ENCODE results near the gene ZNF766. TPM values are rescaled to one million over a fixed set of nuclear protein-coding genes. Genes with fewer than 3 reads are reported as not detected.
"Not testable (repeated sequence)": the region's sequence is repeated elsewhere in the genome, so short reads cannot be mapped to it uniquely, and the experiment has no call there.

ZNF766 gene
- total RNA-seq, 5 donors from 2014 or later (not counting 1 experiment from before 2014, with no cell fraction given), result 40.3 to 46.6 (median 42.0) TPM

DNA sequence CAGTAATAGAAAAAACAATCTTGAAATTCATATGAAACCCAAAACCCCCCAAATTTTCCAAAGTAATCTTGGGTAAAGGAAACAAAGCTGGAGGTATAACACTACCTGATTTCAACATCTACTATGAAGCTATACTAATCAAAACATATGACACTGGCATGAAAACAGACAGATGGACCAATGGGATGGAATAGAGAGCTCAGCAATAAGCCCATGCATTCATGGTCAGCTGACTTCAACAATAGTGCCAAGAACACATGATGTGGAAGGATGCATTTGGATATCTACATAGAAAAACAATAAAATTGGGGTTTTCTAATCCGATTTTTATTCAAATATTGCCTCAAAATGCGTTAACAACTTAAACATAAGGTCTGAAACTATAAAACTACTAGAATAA lies 32.2 kb upstream of the ZNF766 start:
- WGBS (ENCODE audit: insufficient coverage), result no CpG with 5 or more reads among the region's 2 CpGs
- H3K9me3 ChIP-seq, result no peaks in the 10 kb centered on the region
- no peak overlapping the region for H3K4me3 Mint-ChIP-seq
- H3K27me3 Mint-ChIP-seq, result no peaks in the 10 kb centered on the region
- H3K36me3 ChIP-seq (ENCODE audit: control insufficient read depth in 2 of 2, extremely low read depth in 1 of 2, insufficient read depth in 1 of 2, low read length in 1 of 2), result no peaks in the 10 kb centered on the region
- H3K27me3 ChIP-seq (replicated peaks in 1 of 2; ENCODE audit: control insufficient read depth in 2 of 2, extremely low read depth in 1 of 2, insufficient read depth in 2 of 2, low read length in 1 of 2), result no peaks in the 10 kb centered on the region
- H3K9me3 Mint-ChIP-seq, result no peaks in the 10 kb centered on the region
- H3K27ac ChIP-seq (ENCODE audit: low read length), result no peak overlapping the region
- CTCF ChIA-PET, result interaction anchor here in 1 of 2 donors (0.7 to 1.5 kb wide), 7 partner anchors 10 to 99 kb away, joined by 3 to 5 read pairs (median 5); partner anchors contain the start of genes PPP2R1A and ZNF616
- H3K4me3 ChIP-seq (ENCODE audit: control insufficient read depth in 1 of 2, extremely low read depth in 1 of 2, low read length in 1 of 2), result no peak overlapping the region
- peaks cover 0 to 2% (median 0%) of the 10 kb centered on the region in 3 donors for H3K4me1 Mint-ChIP-seq
- POLR2A ChIA-PET, result interaction anchor here in 1 of 2 donors (0.6 kb wide), 1 partner anchor 96 kb away, joined by 3 read pairs; no protein-coding TSS in a partner anchor
- no peak for ATAC-seq (replicated peaks in 1 of 4)
- no peaks in the 10 kb centered on the region for H3K4me1 ChIP-seq (ENCODE audit: control insufficient read depth in 1 of 2, extremely low read depth in 1 of 2, insufficient read depth in 2 of 2, low read length in 2 of 2)
- no peak overlapping the region for H3K27ac Mint-ChIP-seq
- H3K36me3 Mint-ChIP-seq, result no peaks in the 10 kb centered on the region
- DNase-seq, result no peak

- ChIA-PET POLR2A (no interaction called here), CTCF (interaction anchor here in 1 of 2 donors (0.7 to 1.5 kb wide), 7 partner anchors 11 to 100 kb away, joined by 3 to 5 read pairs (median 5); partner anchors contain the start of genes PPP2R1A and ZNF616)
- H3K27me3 Mint-ChIP-seq, result no peaks in the 10 kb centered on the region
- Histone ChIP-seq H3K9me3 (no peaks in the 10 kb centered on the region), H3K27ac (ENCODE audit: low read length) (no peak overlapping the region), H3K4me3 (ENCODE audit: control insufficient read depth in 1 of 2, extremely low read depth in 1 of 2, low read length in 1 of 2) (no peak overlapping the region), H3K27me3 (replicated peaks in 1 of 2; ENCODE audit: control insufficient read depth in 2 of 2, extremely low read depth in 1 of 2, insufficient read depth in 2 of 2, low read length in 1 of 2) (no peaks in the 10 kb centered on the region), H3K36me3 (ENCODE audit: control insufficient read depth in 2 of 2, extremely low read depth in 1 of 2, insufficient read depth in 1 of 2, low read length in 1 of 2) (no peaks in the 10 kb centered on the region), H3K4me1 (ENCODE audit: control insufficient read depth in 1 of 2, extremely low read depth in 1 of 2, insufficient read depth in 2 of 2, low read length in 2 of 2) (no peaks in the 10 kb centered on the region)
- ATAC-seq (replicated peaks in 1 of 4), result peak; percentile 44 to 66 (median 62)
- no peak overlapping the region for H3K27ac Mint-ChIP-seq
- H3K4me1 Mint-ChIP-seq, result peaks cover 0 to 2% (median 0%) of the 10 kb centered on the region in 3 donors
- no peak overlapping the region for H3K4me3 Mint-ChIP-seq
- WGBS (ENCODE audit: insufficient coverage), result 31% methylated on average over 2 of the region's 8 CpGs
- H3K9me3 Mint-ChIP-seq, result no peaks in the 10 kb centered on the region
- H3K36me3 Mint-ChIP-seq, result no peaks in the 10 kb centered on the region
- DNase-seq, result peak in 34 of 35 experiments; percentile 9 to 76 (median 35)
Observed at GRCh38 chr19:52237771-52238400, 31.5 kb upstream of the ZNF766 start.

DNA sequence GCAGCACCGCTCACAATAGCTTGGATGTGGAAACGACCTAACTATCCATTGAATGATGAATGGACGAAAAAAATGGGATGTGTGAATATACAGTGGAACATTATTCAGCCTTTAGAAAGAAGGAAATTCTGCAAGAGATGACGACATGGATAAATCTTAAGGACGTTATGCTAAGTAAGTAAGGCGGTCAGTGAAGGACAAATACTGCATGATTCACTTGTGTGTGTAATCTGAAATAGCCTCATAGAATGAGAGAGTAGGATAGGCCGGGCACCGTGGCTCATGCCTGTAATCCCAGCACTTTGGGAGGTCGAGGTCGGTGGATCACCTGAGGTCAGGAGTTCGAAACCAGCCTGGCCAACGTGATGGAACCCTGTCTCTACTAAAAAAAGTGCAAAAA lies 25.4 kb upstream of the ZNF766 start:
- POLR2A ChIA-PET, result no interaction called here
- DNase-seq, result no peak
- CTCF ChIA-PET, result no interaction called here
- no peaks in the 10 kb centered on the region for H3K36me3 Mint-ChIP-seq
- Histone ChIP-seq H3K27me3 (replicated peaks in 1 of 2; ENCODE audit: control insufficient read depth in 2 of 2, extremely low read depth in 1 of 2, insufficient read depth in 2 of 2, low read length in 1 of 2) (no peaks in the 10 kb centered on the region), H3K36me3 (ENCODE audit: control insufficient read depth in 2 of 2, extremely low read depth in 1 of 2, insufficient read depth in 1 of 2, low read length in 1 of 2) (no peaks in the 10 kb centered on the region), H3K4me1 (ENCODE audit: control insufficient read depth in 1 of 2, extremely low read depth in 1 of 2, insufficient read depth in 2 of 2, low read length in 2 of 2) (no peaks in the 10 kb centered on the region), H3K4me3 (ENCODE audit: control insufficient read depth in 1 of 2, extremely low read depth in 1 of 2, low read length in 1 of 2) (no peak overlapping the region), H3K9me3 (no peaks in the 10 kb centered on the region), H3K27ac (ENCODE audit: low read length) (no peak overlapping the region)
- no peak overlapping the region for H3K27ac Mint-ChIP-seq
- no peak for ATAC-seq (replicated peaks in 1 of 4)
- H3K9me3 Mint-ChIP-seq, result no peaks in the 10 kb centered on the region
- H3K27me3 Mint-ChIP-seq, result no peaks in the 10 kb centered on the region
- 88% methylated on average over 10 of the region's 12 CpGs for WGBS (ENCODE audit: insufficient coverage)
- no peak overlapping the region for H3K4me3 Mint-ChIP-seq
- H3K4me1 Mint-ChIP-seq, result no peaks in the 10 kb centered on the region

DNA sequence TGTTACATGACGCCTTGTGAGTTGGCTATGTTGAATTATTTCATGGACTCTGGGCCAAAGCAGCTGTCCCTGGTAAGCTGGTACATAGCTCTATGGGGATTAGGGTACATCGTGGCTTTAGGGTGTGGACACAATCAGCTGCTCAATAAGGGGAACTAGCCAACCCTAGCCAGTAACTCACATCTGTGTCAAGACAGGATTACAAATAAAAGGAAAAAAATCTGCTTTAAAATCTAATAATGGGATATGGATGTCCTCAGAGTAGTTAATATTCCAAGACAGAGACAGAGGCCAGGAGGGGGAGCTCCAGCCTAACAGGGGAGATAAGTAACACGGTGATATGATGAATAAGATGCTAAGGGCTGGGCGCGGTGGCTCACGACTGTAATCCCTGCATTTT lies 21.1 kb upstream of the ZNF766 start:
- Mint-ChIP-seq H3K4me3 (no peak overlapping the region), H3K27ac (no peak overlapping the region)
- POLR2A ChIA-PET, result interaction anchor here in 1 of 2 donors (0.6 kb wide), 1 partner anchor 38 kb away, joined by 3 read pairs; no protein-coding TSS in a partner anchor

DNA sequence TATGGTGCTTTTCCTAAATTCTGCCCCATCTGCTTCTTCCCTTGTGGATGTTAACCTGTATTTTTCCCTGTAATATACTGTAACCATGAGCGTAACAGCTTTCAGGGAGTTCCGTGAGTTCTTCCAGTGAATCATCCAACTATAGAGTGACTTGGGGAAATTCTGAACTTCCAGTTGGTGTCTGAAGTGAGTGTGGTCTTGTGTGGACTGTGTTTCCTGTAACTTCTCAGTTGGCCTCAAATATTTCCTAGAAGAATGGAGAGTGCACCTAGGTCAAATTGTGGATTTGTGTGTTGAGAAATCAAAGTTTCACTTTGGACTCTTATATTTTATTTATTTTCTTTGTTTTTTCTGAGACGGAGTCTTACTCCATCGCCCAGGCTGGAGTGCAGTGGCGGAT lies 11.0 kb upstream of the ZNF766 start:
- DNase-seq (no peak), ATAC-seq (replicated peaks in 1 of 4) (no peak)
- H3K9me3 ChIP-seq, result no peaks in the 10 kb centered on the region
- no peaks in the 10 kb centered on the region for H3K4me1 ChIP-seq (ENCODE audit: control insufficient read depth in 1 of 2, extremely low read depth in 1 of 2, insufficient read depth in 2 of 2, low read length in 2 of 2)
- ChIA-PET POLR2A (no interaction called here), CTCF (no interaction called here)
- H3K36me3 ChIP-seq (ENCODE audit: control insufficient read depth in 2 of 2, extremely low read depth in 1 of 2, insufficient read depth in 1 of 2, low read length in 1 of 2), result no peaks in the 10 kb centered on the region
- peaks cover 7 to 10% of the 10 kb centered on the region in 2 donors for H3K27me3 Mint-ChIP-seq
- H3K36me3 Mint-ChIP-seq, result peaks cover 3% of the 10 kb centered on the region
- H3K27ac ChIP-seq (ENCODE audit: low read length), result no peak overlapping the region
- WGBS (ENCODE audit: insufficient coverage), result 100% methylated on average over 3 of the region's 5 CpGs
- H3K4me1 Mint-ChIP-seq, result no peaks in the 10 kb centered on the region
- H3K27me3 ChIP-seq (replicated peaks in 1 of 2; ENCODE audit: control insufficient read depth in 2 of 2, extremely low read depth in 1 of 2, insufficient read depth in 2 of 2, low read length in 1 of 2), result peaks cover 0 to 2% of the 10 kb centered on the region in 2 experiments
- H3K4me3 ChIP-seq (ENCODE audit: control insufficient read depth in 1 of 2, extremely low read depth in 1 of 2, low read length in 1 of 2), result no peak overlapping the region
- no peak overlapping the region for H3K4me3 Mint-ChIP-seq
- H3K27ac Mint-ChIP-seq, result no peak overlapping the region
- H3K9me3 Mint-ChIP-seq, result peaks cover 0 to 7% (median 2%) of the 10 kb centered on the region in 3 donors

More for the DNA sequence above, 21.1 kb upstream of the ZNF766 start:
- Mint-ChIP-seq H3K9me3 (peaks cover 0 to 3% (median 0%) of the 10 kb centered on the region in 3 donors), H3K36me3 (peaks cover 4% of the 10 kb centered on the region), H3K4me1 (no peaks in the 10 kb centered on the region), H3K27me3 (no peaks in the 10 kb centered on the region)
- H3K36me3 ChIP-seq (ENCODE audit: control insufficient read depth in 2 of 2, extremely low read depth in 1 of 2, insufficient read depth in 1 of 2, low read length in 1 of 2), result no peaks in the 10 kb centered on the region
- no peak overlapping the region for H3K4me3 ChIP-seq (ENCODE audit: control insufficient read depth in 1 of 2, extremely low read depth in 1 of 2, low read length in 1 of 2)
- H3K9me3 ChIP-seq, result no peaks in the 10 kb centered on the region
- ATAC-seq (replicated peaks in 1 of 4), result peak; percentile 57 to 83 (median 74)
- no peak overlapping the region for H3K27ac ChIP-seq (ENCODE audit: low read length)
- WGBS (ENCODE audit: insufficient coverage), result 25% methylated on average over 3 of the region's 6 CpGs
- CTCF ChIA-PET, result interaction anchor here in 1 of 2 donors (0.8 kb wide), 2 partner anchors 11 to 31 kb away, joined by 4 read pairs; no protein-coding TSS in a partner anchor
- DNase-seq, result peak; percentile 24 to 75 (median 54)
- H3K27me3 ChIP-seq (replicated peaks in 1 of 2; ENCODE audit: control insufficient read depth in 2 of 2, extremely low read depth in 1 of 2, insufficient read depth in 2 of 2, low read length in 1 of 2), result no peaks in the 10 kb centered on the region
- H3K4me1 ChIP-seq (ENCODE audit: control insufficient read depth in 1 of 2, extremely low read depth in 1 of 2, insufficient read depth in 2 of 2, low read length in 2 of 2), result no peaks in the 10 kb centered on the region

- H3K4me1 Mint-ChIP-seq, result peaks cover 7 to 12% (median 9%) of the 10 kb centered on the region in 3 donors
- CTCF ChIA-PET, result interaction anchor here in 1 of 2 donors (0.7 kb wide), 1 partner anchor 728 kb away, joined by 3 read pairs; no protein-coding TSS in a partner anchor
- peaks cover 1 to 13% of the 10 kb centered on the region in 2 experiments for H3K4me1 ChIP-seq (ENCODE audit: control insufficient read depth in 1 of 2, extremely low read depth in 1 of 2, insufficient read depth in 2 of 2, low read length in 2 of 2)
- H3K36me3 ChIP-seq (ENCODE audit: control insufficient read depth in 2 of 2, extremely low read depth in 1 of 2, insufficient read depth in 1 of 2, low read length in 1 of 2); DNase-seq; H3K27ac Mint-ChIP-seq; H3K4me3 ChIP-seq (ENCODE audit: control insufficient read depth in 1 of 2, extremely low read depth in 1 of 2, low read length in 1 of 2); H3K27ac ChIP-seq (ENCODE audit: low read length); H3K9me3 Mint-ChIP-seq; H3K27me3 Mint-ChIP-seq; H3K9me3 ChIP-seq; H3K4me3 Mint-ChIP-seq; ATAC-seq (replicated peaks in 1 of 4); H3K36me3 Mint-ChIP-seq; POLR2A ChIA-PET; H3K27me3 ChIP-seq (replicated peaks in 1 of 2; ENCODE audit: control insufficient read depth in 2 of 2, extremely low read depth in 1 of 2, insufficient read depth in 2 of 2, low read length in 1 of 2): not testable (repeated sequence)
- 62% methylated on average over 2 of the region's 6 CpGs for WGBS (ENCODE audit: insufficient coverage)
Observed at GRCh38 chr19:52265556-52265955, 3.8 kb upstream of the ZNF766 start.
